Measurements from ENCODE around the gene CLEC4F.
A peak's percentile ranks its signal among the peaks of the same experiment; 100 is the strongest.

CLEC4F gene

GRCh38 chr2:70785137-70785911, 35.1 kb downstream of the CLEC4F start:
- DNase-seq (ENCODE audit: low read depth in 2 of 2): peak in 1 of 2 experiments; percentile 20

DNA sequence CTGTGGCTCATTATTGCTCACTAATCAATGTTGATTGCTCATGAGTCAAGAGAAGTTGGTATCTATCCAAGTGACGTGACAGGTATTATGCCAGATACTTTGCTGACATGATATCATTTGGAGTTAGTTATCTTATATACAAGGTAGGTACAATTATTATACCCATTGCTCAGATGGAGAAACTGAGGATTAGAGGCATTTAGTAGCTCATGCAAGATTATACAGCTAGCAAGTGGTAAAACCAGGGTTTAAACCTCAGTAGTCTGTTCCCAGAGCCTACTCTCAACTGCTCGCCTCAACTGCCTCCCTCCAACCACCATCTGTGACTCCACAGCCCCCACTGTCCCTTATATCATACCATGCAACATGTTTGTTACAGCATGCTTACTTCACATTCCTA, 36.1 kb downstream of the CLEC4F start:
- DNase-seq (ENCODE audit: low read depth in 2 of 2): no peak

DNA sequence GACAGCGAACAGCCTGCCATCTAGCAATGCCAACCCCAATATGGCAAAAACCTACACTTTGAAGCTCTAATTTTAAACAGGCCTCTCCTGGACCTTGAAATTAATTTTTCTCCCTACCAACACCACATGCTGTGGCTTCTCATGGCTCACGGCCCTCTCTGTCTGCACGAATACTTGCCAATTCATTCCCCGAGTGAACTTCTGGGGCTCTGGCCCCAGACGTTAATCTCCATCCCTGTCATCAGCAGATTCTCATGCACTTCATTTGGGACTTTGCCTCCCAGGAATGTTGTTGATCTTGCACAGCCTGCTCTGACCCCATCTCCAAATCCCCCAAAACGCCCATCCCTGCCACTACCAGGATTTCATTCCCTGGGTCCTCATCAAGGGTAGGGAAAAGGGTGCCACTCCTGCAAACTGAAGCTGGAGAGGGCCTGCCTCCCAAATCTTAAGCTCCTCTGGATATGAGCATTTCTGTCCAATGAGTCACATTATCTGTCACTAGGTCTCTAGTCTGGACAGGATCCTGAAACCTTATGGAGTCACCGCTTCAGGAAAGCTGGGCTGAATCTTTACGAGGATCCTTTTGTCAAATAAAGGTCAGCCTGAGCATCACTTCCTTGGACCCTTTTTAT, 40.4 kb downstream of the CLEC4F start:
- DNase-seq (ENCODE audit: low read depth in 2 of 2): peak; percentile 21 to 34

DNA sequence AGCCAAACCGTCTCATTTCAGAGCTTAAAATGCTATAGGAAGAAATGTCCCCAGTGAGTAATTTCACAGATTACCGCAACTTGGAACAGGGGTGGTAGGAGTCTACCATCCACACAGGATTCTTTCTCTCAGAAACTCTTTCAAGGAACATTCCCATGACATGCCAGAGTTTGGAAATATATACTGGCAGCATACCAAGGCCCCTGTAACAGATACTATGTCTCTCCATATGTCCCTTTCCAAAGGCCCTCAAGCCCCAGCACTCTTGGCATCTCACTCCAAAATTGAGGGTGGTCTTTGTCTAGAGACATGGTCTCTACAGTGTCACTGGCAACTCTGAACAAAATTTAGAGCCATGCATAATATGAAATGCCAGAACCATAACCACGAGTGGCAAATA, 40.9 kb downstream of the CLEC4F start:
- peak in 1 of 2 experiments; percentile 8 for DNase-seq (ENCODE audit: low read depth in 2 of 2)

DNA sequence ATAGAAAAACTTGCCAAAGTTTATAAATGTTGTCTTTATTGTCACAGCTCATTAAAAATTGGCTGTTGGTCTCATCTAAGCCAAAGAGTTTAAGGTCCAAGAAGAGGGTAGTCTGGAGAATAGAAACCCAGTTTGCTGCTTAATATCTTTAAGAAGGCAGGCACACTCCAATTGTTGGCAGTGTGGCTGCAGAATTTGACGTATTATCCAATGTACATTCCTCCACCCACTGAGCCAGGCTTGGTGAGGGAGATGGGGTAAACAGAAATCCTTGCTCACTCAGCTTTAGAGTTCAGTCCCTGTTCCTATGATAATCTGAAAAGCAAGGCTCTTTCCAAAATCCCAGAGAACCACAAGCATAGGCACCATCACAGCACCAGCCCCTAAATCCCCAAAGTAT, 41.7 kb downstream of the CLEC4F start:
- no peak for DNase-seq (ENCODE audit: low read depth in 2 of 2)

- DNase-seq (ENCODE audit: low read depth in 2 of 2): no peak
Observed at GRCh38 chr2:70777450-70777849, 42.9 kb downstream of the CLEC4F start.

- DNase-seq (ENCODE audit: low read depth in 2 of 2): no peak
Observed at GRCh38 chr2:70776266-70776665, 44.1 kb downstream of the CLEC4F start.

DNA sequence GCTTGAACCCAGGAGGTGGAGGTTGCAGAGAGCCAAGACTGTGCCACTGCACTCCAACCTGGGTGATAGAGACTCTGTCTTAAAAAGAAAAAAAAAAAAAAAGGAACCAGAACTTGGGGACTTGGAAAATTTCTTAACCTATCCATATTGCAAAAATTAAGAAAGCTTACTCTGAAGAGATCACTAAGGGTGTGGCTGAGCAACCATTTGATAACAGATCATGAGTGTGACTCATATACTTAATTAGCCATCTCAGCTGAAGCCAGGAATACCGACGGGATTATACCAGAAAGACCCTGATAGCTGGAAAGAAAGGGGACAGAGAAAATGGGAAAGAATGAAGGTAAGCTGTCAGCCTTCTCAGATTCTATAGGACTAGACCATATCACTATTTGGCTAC, 45.3 kb downstream of the CLEC4F start:
- no peak for DNase-seq (ENCODE audit: low read depth in 2 of 2)

GRCh38 chr2:70772486-70773155, 47.8 kb downstream of the CLEC4F start:
- DNase-seq (ENCODE audit: low read depth in 2 of 2): no peak

GRCh38 chr2:70771446-70771845, 49.0 kb downstream of the CLEC4F start:
- no peak for DNase-seq (ENCODE audit: low read depth in 2 of 2)

GRCh38 chr2:70769450-70769849, 50.9 kb downstream of the CLEC4F start:
- no peak for DNase-seq (ENCODE audit: low read depth in 2 of 2)

DNA sequence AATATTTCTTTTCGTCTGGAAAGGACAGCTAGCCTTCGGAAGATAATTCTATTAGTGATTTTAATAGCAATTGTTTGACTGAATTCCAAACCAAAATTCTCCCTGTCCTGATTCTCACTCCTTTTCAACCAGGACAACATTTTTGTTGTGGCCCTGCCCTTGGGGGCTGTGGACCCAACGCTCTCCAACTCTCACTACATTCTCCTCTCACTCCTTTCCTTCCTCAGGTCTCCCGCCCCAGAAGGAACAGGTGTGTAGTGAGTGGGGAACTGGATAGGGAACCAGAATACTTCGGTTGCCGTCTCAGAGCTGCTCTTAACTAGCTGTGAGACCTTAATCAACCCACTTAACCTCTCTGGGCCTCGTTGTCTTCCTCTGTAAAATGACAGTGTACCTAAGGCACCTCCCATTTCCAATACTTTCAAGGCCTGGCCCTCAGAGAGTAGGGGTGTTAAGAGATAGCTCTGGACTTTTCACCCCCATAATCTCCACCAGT, 51.8 kb downstream of the CLEC4F start:
- no peak for DNase-seq (ENCODE audit: low read depth in 2 of 2)

DNA sequence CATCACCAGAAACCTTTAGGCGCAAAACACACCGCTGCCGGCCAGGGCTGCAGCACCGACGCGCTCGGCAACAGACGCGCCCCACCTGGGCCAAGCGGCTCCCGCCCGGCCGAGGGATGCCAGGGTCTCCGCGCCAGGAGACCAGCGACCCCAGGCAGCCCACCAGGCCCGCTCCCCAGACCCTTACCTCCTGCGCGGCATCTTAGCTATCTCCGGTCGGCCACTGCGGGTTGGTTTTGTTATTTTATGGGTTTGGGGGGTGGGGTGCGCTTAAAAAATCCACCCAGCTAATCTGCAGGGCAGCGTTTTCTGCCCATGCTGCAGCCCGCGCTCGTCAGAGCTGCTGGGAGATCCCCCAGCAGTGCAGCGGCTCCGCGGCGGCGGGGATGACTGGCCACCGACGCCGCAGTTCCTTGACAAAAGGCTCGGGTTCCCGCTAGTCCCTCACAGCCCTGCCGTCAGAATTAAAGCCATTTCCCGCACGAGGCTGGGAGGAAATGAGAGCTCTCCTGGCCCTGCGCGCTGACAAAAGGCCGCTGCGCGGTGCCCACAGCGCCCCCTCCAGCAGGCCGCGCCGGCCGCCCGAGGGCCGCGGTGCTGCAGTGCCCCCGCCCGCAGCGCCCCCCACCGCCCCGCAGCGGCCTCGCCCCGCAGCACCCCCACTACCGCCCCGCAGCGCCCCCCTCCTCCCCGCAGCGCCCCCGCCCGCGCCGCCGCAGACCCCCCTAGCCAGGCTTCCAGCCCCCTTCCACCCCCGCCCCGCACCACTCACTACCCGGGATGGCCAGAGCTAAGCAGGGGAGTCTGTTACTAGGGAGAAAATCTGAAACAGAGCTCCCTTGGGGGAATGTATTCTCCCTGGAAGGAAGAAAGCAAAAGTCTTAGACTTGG, 52.5 kb downstream of the CLEC4F start, which contains the start of gene ADD2:
TSS of gene ADD2 (minus strand) at position 502 of the 891 bp plus-strand sequence. CDS start 61,792 bp downstream, outside the sequence.
- DNase-seq (ENCODE audit: low read depth in 2 of 2): peak; percentile 25 to 38

DNA sequence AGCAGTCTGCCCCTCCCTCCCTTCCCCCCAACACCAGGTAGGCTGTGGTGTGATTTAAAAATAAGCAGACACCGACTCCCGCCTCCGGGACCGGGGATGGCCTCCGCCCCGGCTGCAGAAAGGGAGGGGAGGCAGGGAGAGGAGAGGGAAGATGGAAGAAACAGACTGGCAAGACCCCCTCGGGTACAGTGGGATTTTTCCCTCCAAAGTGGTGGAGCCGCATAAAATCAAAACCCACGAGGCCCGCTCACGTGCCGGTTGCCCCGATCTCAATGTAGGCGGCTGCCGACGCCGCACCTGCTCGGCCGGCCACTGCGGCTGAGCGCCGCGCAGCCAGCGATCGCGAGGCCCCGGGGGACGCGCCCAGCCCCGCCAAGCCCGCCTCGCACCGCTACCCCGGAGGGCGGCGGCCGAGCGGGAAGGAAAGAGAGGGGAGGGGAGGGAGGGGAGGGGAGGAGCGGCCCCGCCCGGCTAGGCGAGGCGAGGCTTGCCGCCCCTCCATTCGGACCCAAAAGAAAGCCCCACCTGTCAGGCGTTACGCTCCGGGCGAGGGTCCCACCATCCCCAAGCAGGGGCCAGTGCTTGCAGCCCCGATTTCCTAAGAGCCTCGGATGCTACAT, 53.2 kb downstream of the CLEC4F start:
- DNase-seq (ENCODE audit: low read depth in 2 of 2): no peak

- no peak for DNase-seq (ENCODE audit: low read depth in 2 of 2)
Observed at GRCh38 chr2:70766357-70767078, 53.9 kb downstream of the CLEC4F start.

- DNase-seq (ENCODE audit: low read depth in 2 of 2): no peak
Observed at GRCh38 chr2:70765507-70765906, 54.9 kb downstream of the CLEC4F start.

DNA sequence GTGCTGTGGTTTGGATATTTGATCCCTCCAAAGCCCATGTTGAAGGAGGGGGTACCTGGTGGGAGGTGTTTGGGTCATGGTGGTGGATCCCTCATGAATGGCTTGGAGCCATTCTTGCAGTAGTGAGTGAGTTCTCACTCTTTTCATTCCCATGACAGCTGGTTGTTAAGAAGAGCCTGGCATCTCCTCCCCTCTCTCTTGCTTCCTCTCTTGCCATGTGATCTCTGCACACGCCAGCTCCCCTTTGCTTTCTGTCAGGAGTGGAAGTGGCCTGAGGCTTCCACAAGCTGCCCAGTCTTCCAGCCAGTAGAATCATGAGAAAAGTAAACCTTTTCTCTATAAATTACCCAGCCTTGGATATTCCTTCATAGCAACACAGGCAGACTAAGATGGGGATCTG, 61.0 kb downstream of the CLEC4F start:
- DNase-seq (ENCODE audit: low read depth in 2 of 2): no peak
